A549 (cell line): ENCODE results near the gene MAGEA9.

Experiments used
- EP300 ChIP-seq, 2 experiments: fragments of >200 bp; sonication (Bioruptor Twin); formaldehyde crosslinking; IDR thresholded peaks; 2 replicates in 1 of 2; 3 replicates in 1 of 2; pipeline ENCODE4 v1.6.1; 2016 to 2017
- HDAC2 ChIP-seq: fragments of 200-600 bp; sonication (generic); IDR thresholded peaks from 2 replicates; pipeline ENCODE4 v1.6.1; 2016
- MAFK ChIP-seq: fragments of 450-650 bp; IDR thresholded peaks from 2 replicates; pipeline ENCODE4 v1.6.1; 2014; ENCODE audit not compliant: partially characterized antibody
- NFE2L2 ChIP-seq: fragments of 150-350 bp; conservative IDR thresholded peaks from 2 replicates; pipeline ENCODE4 v1.6.1; 2014; ENCODE audit warnings: low read length
- POLR2A ChIP-seq: IDR thresholded peaks from 2 replicates; pipeline ENCODE4 v1.6.1; 2012; ENCODE audit warnings: mild to moderate bottlenecking, low read length
- SMC3 ChIP-seq: fragments of >200 bp; sonication (Bioruptor Twin); formaldehyde crosslinking; IDR thresholded peaks from 3 replicates; pipeline ENCODE4 v1.6.1; 2018; ENCODE audit warnings: inconsistent platforms
- TF ChIP-seq, protein P1 (sequence below): fragments of >200 bp; sonication (Bioruptor Twin); formaldehyde crosslinking; IDR thresholded peaks from 3 replicates; pipeline ENCODE4 v1.5.1; 2016

DNA sequence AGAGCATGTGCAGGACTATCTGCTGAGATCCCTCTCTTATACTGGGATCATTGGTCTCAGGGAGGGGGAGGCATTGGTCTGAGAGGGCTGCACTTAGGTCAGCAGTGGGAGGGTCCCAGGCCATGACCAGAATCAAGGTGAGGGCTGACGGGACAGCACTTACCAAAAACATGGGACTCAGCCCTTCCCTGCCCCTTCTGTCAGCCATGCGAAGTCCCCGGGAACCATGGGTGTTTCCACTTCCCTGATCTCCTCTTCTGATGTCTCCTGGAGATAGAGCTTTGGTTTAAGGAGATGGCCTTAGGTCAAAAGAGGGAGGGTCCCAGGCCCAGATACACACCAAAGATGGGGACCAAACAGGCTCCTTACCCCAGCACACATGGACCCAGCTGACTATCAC is 20.8 kb upstream of the MAGEA9 start:
- TF ChIP-seq EP300 (IDR thresholded peaks at IDR 0.05) (no peak), HDAC2 (no peak), NFE2L2 (no peak), POLR2A (no peak), SMC3 (no peak), MAFK (no peak)
- TF ChIP-seq, protein P1, sequence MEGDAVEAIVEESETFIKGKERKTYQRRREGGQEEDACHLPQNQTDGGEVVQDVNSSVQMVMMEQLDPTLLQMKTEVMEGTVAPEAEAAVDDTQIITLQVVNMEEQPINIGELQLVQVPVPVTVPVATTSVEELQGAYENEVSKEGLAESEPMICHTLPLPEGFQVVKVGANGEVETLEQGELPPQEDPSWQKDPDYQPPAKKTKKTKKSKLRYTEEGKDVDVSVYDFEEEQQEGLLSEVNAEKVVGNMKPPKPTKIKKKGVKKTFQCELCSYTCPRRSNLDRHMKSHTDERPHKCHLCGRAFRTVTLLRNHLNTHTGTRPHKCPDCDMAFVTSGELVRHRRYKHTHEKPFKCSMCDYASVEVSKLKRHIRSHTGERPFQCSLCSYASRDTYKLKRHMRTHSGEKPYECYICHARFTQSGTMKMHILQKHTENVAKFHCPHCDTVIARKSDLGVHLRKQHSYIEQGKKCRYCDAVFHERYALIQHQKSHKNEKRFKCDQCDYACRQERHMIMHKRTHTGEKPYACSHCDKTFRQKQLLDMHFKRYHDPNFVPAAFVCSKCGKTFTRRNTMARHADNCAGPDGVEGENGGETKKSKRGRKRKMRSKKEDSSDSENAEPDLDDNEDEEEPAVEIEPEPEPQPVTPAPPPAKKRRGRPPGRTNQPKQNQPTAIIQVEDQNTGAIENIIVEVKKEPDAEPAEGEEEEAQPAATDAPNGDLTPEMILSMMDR: no peak
